Measurements from ENCODE around the gene CDK8.

Gene CDK8

DNA sequence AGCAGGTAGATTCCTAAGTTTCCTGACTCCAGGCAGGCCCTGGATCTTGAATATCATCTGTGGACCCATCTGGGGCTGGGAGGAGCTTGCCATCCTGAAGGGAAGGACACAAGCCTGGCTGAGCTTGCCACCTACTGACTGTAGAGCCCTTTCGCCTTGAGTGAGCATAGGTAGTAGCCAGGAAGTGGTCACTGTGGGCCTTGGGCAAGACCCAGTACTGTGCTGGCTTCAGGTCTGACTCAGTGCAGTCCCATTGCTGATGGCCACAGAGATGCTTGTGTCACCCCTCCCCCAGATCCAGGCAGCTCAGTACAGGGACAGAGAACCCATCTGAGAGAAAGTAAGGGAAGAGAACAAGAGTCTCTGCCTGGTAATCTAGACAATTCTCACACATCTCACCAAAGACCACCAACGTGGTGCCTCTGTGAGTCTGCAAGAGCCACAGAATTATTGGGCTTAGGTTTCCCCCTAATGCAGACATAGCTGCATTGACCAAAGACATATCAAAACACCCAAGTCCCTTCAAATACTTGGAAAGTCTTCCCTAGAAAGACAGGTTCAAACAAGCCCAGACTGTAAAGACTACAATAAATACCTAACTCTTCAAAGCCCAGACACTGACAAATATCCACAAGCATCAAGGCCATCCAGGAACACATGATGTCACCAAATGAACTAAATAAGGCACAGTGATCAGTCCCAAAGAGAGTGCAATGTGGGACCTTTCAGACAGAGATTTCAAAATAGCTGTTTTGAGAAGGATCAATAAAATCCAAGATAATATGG, 195.3 kb downstream of the CDK8 start:
- FAIRE-seq: no peak
